ENCODE measurements around the gene PAPOLG.

GRCh38 chr2:60738679-60739078, 17.4 kb upstream of the PAPOLG start:
- TF ChIP-seq CTCF (IDR thresholded peaks at IDR 0.05; ENCODE audit: extremely low read depth in 1 of 2, insufficient read depth in 1 of 2, low read depth in 1 of 2, low read length in 2 of 2): no peak
- no peak for TF ChIP-seq EZH2 (IDR thresholded peaks at IDR 0.05; ENCODE audit: borderline replicate concordance, low read depth, low read length, severe bottlenecking)
- no peak for TF ChIP-seq POLR2AphosphoS5 (IDR thresholded peaks at IDR 0.05; ENCODE audit: insufficient read depth, low read depth, low read length)
- no peak for TF ChIP-seq FOS (IDR thresholded peaks at IDR 0.05; ENCODE audit: borderline replicate concordance, insufficient read depth, low read length)
- no peak for TF ChIP-seq MAX (IDR thresholded peaks at IDR 0.05; ENCODE audit: insufficient read depth, insufficient read length)
- no peak for TF ChIP-seq MYC (IDR thresholded peaks at IDR 0.05; ENCODE audit: low read depth, low read length)
- TF ChIP-seq POLR2A (IDR thresholded peaks at IDR 0.05; ENCODE audit: low read depth, low read length): no peak
- TF ChIP-seq JUN (IDR thresholded peaks at IDR 0.05; ENCODE audit: borderline replicate concordance, insufficient read depth, insufficient read length, low read depth): no peak
